PC-3 (cell line): Measurements from ENCODE around the gene MTMR4.

Source experiments
- CTCF ChIP-seq: fragments of 300-600 bp; sonication (generic); conservative IDR thresholded peaks from 2 replicates; pipeline ENCODE4 v1.5.1; 2017; ENCODE audit warnings: antibody characterized with exemption, low read depth, mild to moderate bottlenecking, low read length
- EZH2 ChIP-seq: fragments of 300-600 bp; sonication (generic); IDR thresholded peaks from one replicate; pipeline ENCODE4 v1.6.1; 2017; ENCODE audit warnings: antibody characterized with exemption, mild to moderate bottlenecking, low read length; ENCODE audit not compliant: unreplicated experiment
- EZH2phosphoT487 ChIP-seq: fragments of 300-600 bp; sonication (generic); IDR thresholded peaks from 2 replicates; pipeline ENCODE4 v1.6.1; 2018; ENCODE audit warnings: mild to moderate bottlenecking, antibody characterized with exemption, low read length, borderline replicate concordance

- TF ChIP-seq CTCF (no peak), EZH2 (no peak), EZH2phosphoT487 (no peak)
Measured at GRCh38 chr17:58488428-58488890, 26.0 kb downstream of the MTMR4 start.
